GM23248 (cell line): Measurements from ENCODE around the gene MACROH2A2. TPM values are rescaled to one million over a fixed set of nuclear protein-coding genes. Genes with fewer than 3 reads are reported as not detected.
"Not testable (repeated sequence)": the region's sequence is repeated elsewhere in the genome, so short reads cannot be mapped to it uniquely, and the experiment has no call there.

Source experiments
- DNase-seq: peaks from one replicate; pipeline ENCODE4 v3.0.0-alpha.2; 2015
- H2AFZ ChIP-seq: fragments of 200-600 bp; sonication (generic); 2 replicates; pipeline ENCODE4 v1.6.1; 2016; ENCODE audit warnings: antibody characterized with exemption
- H3F3A ChIP-seq: fragments of 200-600 bp; sonication (generic); 2 replicates; pipeline ENCODE4 v1.6.1; 2016; ENCODE audit warnings: mild to moderate bottlenecking, antibody characterized with exemption, mixed run types; ENCODE audit not compliant: insufficient read depth
- H3K27ac ChIP-seq: fragments of 200-600 bp; sonication (generic); 2 replicates; pipeline ENCODE4 v1.5.1; 2016; ENCODE audit warnings: mild to moderate bottlenecking
- H3K27me3 ChIP-seq: fragments of 200-600 bp; sonication (generic); replicated peaks from 2 replicates; pipeline ENCODE4 v1.6.1; 2016; ENCODE audit warnings: mild to moderate bottlenecking; ENCODE audit not compliant: insufficient read depth
- H3K36me3 ChIP-seq: fragments of 200-600 bp; sonication (generic); 2 replicates; pipeline ENCODE4 v1.6.1; 2016; ENCODE audit warnings: low read depth, mild to moderate bottlenecking
- H3K4me1 ChIP-seq: fragments of 200-600 bp; sonication (generic); 2 replicates; pipeline ENCODE4 v1.6.1; 2016; ENCODE audit warnings: mild to moderate bottlenecking; ENCODE audit not compliant: insufficient read depth
- H3K4me2 ChIP-seq: fragments of 200-600 bp; sonication (generic); one replicate; pipeline ENCODE4 v1.6.1; 2016; ENCODE audit warnings: mild to moderate bottlenecking; ENCODE audit not compliant: unreplicated experiment
- H3K4me3 ChIP-seq: fragments of 200-600 bp; sonication (generic); 2 replicates; pipeline ENCODE4 v1.5.1; 2016; ENCODE audit warnings: mild to moderate bottlenecking
- H3K79me2 ChIP-seq: fragments of 200-600 bp; sonication (generic); 2 replicates; pipeline ENCODE4 v1.6.1; 2016; ENCODE audit warnings: mild to moderate bottlenecking; ENCODE audit not compliant: insufficient read depth
- H3K9ac ChIP-seq: fragments of 200-600 bp; sonication (generic); 2 replicates; pipeline ENCODE4 v1.6.1; 2016; ENCODE audit warnings: mild to moderate bottlenecking
- H3K9me2 ChIP-seq: fragments of 200-600 bp; sonication (generic); 2 replicates; pipeline ENCODE4 v1.6.1; 2016; ENCODE audit warnings: mixed run types, mild to moderate bottlenecking, moderate library complexity; ENCODE audit not compliant: insufficient read depth
- H3K9me3 ChIP-seq: fragments of 200-600 bp; sonication (generic); one replicate; pipeline ENCODE4 v1.6.1; 2017; ENCODE audit warnings: low read depth
- H4K20me1 ChIP-seq: fragments of 200-600 bp; sonication (generic); 2 replicates; pipeline ENCODE4 v1.6.0; 2016; ENCODE audit not compliant: insufficient read depth
- EZH2 ChIP-seq: fragments of 200-600 bp; sonication (generic); IDR thresholded peaks from 2 replicates; pipeline ENCODE4 v1.6.1; 2018; ENCODE audit warnings: antibody characterized with exemption, mild to moderate bottlenecking; ENCODE audit not compliant: insufficient read depth, poor library complexity, severe bottlenecking
- EZH2phosphoT487 ChIP-seq: fragments of 200-600 bp; sonication (generic); IDR thresholded peaks from 2 replicates; pipeline ENCODE4 v1.6.1; 2018; ENCODE audit warnings: antibody characterized with exemption, moderate library complexity, mild to moderate bottlenecking, low read depth; ENCODE audit not compliant: insufficient read depth
- WGBS, 2 experiments: methylation state at CpG; one replicate each; pipeline ENCODE4 v1.1.6; 2015 to 2017; ENCODE audit warnings: low lambda C conversion rate in 2 of 2, low coverage in 1 of 2; ENCODE audit errors: missing lambda C conversion rate in 2 of 2; 5-methylcytosine and 5-hydroxymethylcytosine counted together
- in situ Hi-C: fragments of 300-500 bp; cut with MboI; formaldehyde crosslinking; loops from 2 replicates; pipeline ENCODE4 v1.15.0; 2020
- polyA plus RNA-seq: library from polyadenylated mRNA; unstranded; fragments of >200 nt; fragmentation: Nextera tagmentation; extraction: Ambion mirVana; gene quantifications from 2 replicates; pipeline ENCODE4 v1.2.1, GENCODE V29; 2016
- total RNA-seq: library from RNA; depleted of rRNA; stranded (reverse); fragments of >200 nt; shearing (Covaris generic); gene quantifications from 2 replicates; pipeline ENCODE4 v1.2.3, GENCODE V29; 2014

MACROH2A2 gene
- total and polyA plus RNA-seq, 2 experiments from 2014 or later = 11.4 to 14.7 TPM

DNA sequence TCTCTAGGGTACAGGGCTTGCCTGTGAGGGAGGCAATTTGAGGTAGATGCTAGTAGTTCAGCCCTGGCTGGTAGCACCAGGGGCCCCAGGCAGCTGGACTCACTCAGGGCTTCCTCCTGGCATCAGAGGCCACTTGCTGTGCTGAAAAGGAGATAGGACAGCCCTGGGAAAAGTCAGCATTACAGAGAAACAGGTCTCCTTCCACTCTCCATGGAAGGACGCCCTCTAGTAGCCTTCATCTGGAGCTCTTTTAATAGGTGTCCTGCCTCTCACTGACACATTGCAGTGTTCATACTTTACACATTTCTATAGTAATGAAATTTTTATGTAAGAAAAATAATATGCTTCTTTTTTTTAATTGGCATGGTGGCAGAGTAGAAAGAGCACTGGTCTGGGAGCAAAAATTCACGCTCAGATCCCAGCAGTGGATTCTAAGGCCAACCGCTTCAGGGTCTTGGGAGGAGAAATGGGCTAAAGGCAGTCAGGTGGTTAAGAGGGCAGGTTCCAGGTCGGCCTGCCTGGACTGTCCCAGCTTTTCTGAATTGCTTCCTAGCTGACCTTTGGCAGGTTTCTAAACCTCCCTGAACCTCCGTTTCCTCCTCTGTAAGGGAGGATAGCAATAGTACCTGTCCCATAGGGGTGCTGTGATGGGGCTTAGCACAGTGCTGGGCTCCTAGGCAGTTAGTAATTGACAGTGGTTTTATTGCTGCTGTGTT is 44.2 kb downstream of the MACROH2A2 start:
- Histone ChIP-seq H2AFZ (no peak overlapping the region), H3K9me3 (no peaks in the 10 kb centered on the region), H3F3A (no peaks in the 10 kb centered on the region), H3K79me2 (no peaks in the 10 kb centered on the region), H4K20me1 (no peaks in the 10 kb centered on the region), H3K36me3 (no peaks in the 10 kb centered on the region), H3K27ac (no peak overlapping the region), H3K9ac (no peak overlapping the region), H3K27me3 (no peaks in the 10 kb centered on the region), H3K4me1 (no peaks in the 10 kb centered on the region), H3K4me3 (no peak overlapping the region), H3K4me2 (no peak overlapping the region), H3K9me2 (no peaks in the 10 kb centered on the region)
- TF ChIP-seq EZH2 = no peak
- no peak for TF ChIP-seq EZH2phosphoT487
- DNase-seq = no peak
- in situ Hi-C loops = no loop called here
- 89 to 95% methylated on average over 5 of the region's 5 CpGs for WGBS, 2 experiments

DNA sequence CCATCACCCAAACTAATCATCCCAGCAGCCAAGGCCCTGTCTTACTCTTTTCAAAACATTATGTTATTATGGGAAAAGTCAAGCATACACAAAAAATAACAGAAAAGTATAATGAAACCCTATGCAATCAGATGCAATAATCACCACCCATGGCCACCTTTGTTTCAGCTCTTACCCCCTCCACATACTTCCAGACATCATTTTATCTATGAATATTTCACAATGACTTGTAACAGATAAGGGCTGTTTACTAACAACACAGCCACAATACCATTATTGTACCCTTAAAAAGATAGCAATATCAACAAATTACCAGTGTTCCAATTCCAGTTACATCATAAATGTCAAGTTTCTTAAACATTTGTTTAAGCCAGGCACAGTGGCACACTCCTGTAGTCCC is 44.8 kb downstream of the MACROH2A2 start:
- no peaks in the 10 kb centered on the region for H3K36me3 ChIP-seq

DNA sequence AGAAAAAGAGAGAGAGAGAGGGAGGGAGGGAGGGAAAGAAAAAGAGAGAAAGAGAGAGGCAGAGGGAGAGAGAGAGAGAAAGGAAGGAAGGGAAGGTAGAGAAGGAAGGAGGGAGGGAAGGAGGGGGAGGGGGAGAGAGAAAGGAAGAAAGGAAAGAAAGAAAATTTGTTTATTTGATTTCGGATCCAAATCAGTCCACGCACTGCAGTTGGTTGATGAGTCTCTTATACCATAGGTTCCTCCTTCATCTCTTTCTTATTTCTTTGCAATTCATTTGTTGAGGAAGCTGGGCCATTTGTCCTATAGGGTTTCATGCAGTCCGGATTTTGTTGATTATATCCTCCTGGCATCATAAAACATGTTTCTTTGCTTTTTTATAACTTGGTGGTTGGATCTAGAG is 45.6 kb downstream of the MACROH2A2 start:
- in situ Hi-C loops = no loop called here
- no peaks in the 10 kb centered on the region for H3K9me2 ChIP-seq
- H3K27ac ChIP-seq = no peak overlapping the region
- H3F3A ChIP-seq = no peaks in the 10 kb centered on the region
- no peak for DNase-seq
- no peak overlapping the region for H3K4me2 ChIP-seq
- TF ChIP-seq EZH2 = no peak
- no peak for TF ChIP-seq EZH2phosphoT487
- no peaks in the 10 kb centered on the region for H3K9me3 ChIP-seq
- no peaks in the 10 kb centered on the region for H3K36me3 ChIP-seq
- 95 to 98% methylated on average over 3 of the region's 3 CpGs for WGBS, 2 experiments
- no peaks in the 10 kb centered on the region for H3K4me1 ChIP-seq
- H2AFZ ChIP-seq = no peak overlapping the region
- H4K20me1 ChIP-seq = no peaks in the 10 kb centered on the region
- H3K4me3 ChIP-seq = no peak overlapping the region
- no peaks in the 10 kb centered on the region for H3K79me2 ChIP-seq
- no peaks in the 10 kb centered on the region for H3K27me3 ChIP-seq
- H3K9ac ChIP-seq = no peak overlapping the region

More for the DNA sequence above, 44.8 kb downstream of the MACROH2A2 start:
- no peak overlapping the region for H3K9ac ChIP-seq
- H3F3A ChIP-seq = no peaks in the 10 kb centered on the region
- in situ Hi-C loops = no loop called here
- no peak overlapping the region for H2AFZ ChIP-seq
- H3K9me2 ChIP-seq = no peaks in the 10 kb centered on the region
- H3K4me1 ChIP-seq = no peaks in the 10 kb centered on the region
- no peak overlapping the region for H3K4me2 ChIP-seq
- H3K79me2 ChIP-seq = no peaks in the 10 kb centered on the region
- TF ChIP-seq EZH2phosphoT487 = no peak
- TF ChIP-seq EZH2 = no peak
- DNase-seq = no peak
- no peaks in the 10 kb centered on the region for H4K20me1 ChIP-seq
- no peaks in the 10 kb centered on the region for H3K27me3 ChIP-seq
- no peaks in the 10 kb centered on the region for H3K9me3 ChIP-seq
- no peak overlapping the region for H3K4me3 ChIP-seq
- no peak overlapping the region for H3K27ac ChIP-seq

DNA sequence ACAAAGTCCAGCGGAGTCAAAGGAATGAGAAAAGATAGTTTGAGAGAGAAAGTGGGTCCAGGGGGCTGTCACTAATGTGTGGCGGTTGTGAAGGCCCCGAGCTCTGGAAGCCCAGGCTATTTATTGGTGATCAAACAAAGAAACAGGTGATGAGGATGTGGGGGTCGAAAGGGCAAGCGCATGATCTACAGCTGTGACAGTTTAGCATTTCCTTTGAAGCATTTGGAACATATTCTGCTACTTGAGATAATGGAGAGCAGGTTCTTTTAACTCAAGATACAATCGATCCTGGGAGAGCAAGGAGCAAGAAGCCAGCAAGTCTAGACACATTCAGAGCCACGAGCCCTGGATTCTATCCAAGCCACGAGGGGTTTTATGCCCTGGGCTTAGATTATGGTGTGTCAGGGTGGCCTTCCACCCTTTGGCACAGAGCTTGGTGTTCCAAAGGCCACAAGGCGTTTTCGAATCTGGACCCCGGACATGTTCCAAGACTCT is 48.5 kb downstream of the MACROH2A2 start:
- H3K36me3 ChIP-seq, in situ Hi-C loops, H3K27me3 ChIP-seq, DNase-seq, H2AFZ ChIP-seq, H3K27ac ChIP-seq, H4K20me1 ChIP-seq, H3K79me2 ChIP-seq, H3K9me3 ChIP-seq, H3K4me3 ChIP-seq, H3K9ac ChIP-seq, H3K4me2 ChIP-seq, H3K4me1 ChIP-seq, H3F3A ChIP-seq, H3K9me2 ChIP-seq: not testable (repeated sequence)
- 56 to 59% methylated on average over 11 of the region's 11 CpGs for WGBS, 2 experiments

DNA sequence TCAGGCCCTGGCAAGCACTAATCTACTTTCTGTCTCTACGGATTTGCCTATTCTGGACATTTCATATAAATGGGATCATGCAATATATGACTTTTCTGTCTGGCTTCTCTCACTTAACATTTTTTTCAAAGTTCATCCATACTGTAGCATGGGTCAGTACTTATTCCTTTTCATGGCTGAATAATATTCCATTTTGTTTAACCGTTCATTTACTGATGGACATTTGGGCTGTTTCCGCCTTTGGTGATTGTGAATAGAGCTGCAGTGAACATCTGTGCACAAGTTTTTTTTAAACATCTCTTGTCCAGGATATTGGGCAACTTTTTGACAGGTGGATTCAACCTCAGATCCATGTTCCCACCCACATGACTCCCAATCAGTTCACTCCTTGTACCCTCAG is 49.0 kb downstream of the MACROH2A2 start:
- H3K79me2 ChIP-seq = no peaks in the 10 kb centered on the region
- H3K4me2 ChIP-seq = no peak overlapping the region
- H3K9ac ChIP-seq = no peak overlapping the region
- in situ Hi-C loops = no loop called here
- H3K4me3 ChIP-seq = no peak overlapping the region
- no peak for TF ChIP-seq EZH2
- no peak for TF ChIP-seq EZH2phosphoT487
- H3K9me3 ChIP-seq = no peaks in the 10 kb centered on the region
- H2AFZ ChIP-seq = no peak overlapping the region
- no peaks in the 10 kb centered on the region for H3K4me1 ChIP-seq
- no peak overlapping the region for H3K27ac ChIP-seq
- no peaks in the 10 kb centered on the region for H3K9me2 ChIP-seq
- no peaks in the 10 kb centered on the region for H3K36me3 ChIP-seq
- H3K27me3 ChIP-seq = no peaks in the 10 kb centered on the region
- WGBS, 2 experiments = 82% methylated on average over 3 of the region's 3 CpGs
- DNase-seq = no peak
- no peaks in the 10 kb centered on the region for H4K20me1 ChIP-seq
- no peaks in the 10 kb centered on the region for H3F3A ChIP-seq
